AG04449 (cell line): ENCODE results near the gene LRRC66.

Experiments used
- CTCF ChIA-PET: fragments of 350-600 bp; formaldehyde crosslinking; extraction: SDS; loops from one replicate; lab custom pipeline; 2021; ENCODE audit warnings: antibody characterized with exemption; lab: Yijun Ruan, JAX
- POLR2A ChIA-PET: fragments of 400-600, 350-600 bp; formaldehyde crosslinking; extraction: SDS; loops from one replicate; lab custom pipeline; 2020; ENCODE audit warnings: antibody characterized with exemption, inconsistent platforms; lab: Yijun Ruan, JAX
- DNase-seq: peaks from one replicate; pipeline ENCODE4 v3.0.0-alpha.2; 2010; ENCODE audit warnings: low read depth, low spot score
- H3K4me3 ChIP-seq: 2 replicates; pipeline ENCODE4 v1.5.1; 2011; ENCODE audit warnings: low read depth, mild to moderate bottlenecking, control low read depth, low read length
- TF ChIP-seq, protein P1 (sequence below): IDR thresholded peaks from one replicate; pipeline ENCODE4 v1.5.1; 2011; ENCODE audit warnings: mild to moderate bottlenecking, moderate library complexity, low read length, control low read depth, inconsistent platforms; ENCODE audit not compliant: insufficient read depth; ENCODE audit errors: missing control alignments

The LRRC66 gene

DNA sequence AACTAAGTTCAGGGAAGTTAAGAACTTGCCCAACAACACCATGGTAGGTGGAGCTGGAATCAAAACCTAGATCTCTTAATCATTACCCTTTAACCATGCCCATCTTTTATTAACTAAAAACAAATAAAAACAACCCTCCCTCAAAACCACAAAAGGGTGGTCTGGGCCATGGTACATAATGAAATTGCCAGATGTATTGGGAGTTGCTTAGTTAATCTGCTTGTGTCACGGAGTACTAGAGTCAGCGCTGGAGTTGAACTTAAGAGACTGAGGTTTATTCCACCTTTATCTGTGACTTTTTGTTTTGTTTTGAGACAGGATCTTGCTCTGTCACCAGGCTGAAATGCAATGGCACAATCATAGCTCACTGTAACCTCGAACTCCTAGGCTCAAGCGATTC, 13.3 kb downstream of the LRRC66 start:
- ChIA-PET CTCF (no interaction called here), POLR2A (no interaction called here)
- no peak for DNase-seq
- H3K4me3 ChIP-seq, result no peak overlapping the region
- TF ChIP-seq, protein P1, sequence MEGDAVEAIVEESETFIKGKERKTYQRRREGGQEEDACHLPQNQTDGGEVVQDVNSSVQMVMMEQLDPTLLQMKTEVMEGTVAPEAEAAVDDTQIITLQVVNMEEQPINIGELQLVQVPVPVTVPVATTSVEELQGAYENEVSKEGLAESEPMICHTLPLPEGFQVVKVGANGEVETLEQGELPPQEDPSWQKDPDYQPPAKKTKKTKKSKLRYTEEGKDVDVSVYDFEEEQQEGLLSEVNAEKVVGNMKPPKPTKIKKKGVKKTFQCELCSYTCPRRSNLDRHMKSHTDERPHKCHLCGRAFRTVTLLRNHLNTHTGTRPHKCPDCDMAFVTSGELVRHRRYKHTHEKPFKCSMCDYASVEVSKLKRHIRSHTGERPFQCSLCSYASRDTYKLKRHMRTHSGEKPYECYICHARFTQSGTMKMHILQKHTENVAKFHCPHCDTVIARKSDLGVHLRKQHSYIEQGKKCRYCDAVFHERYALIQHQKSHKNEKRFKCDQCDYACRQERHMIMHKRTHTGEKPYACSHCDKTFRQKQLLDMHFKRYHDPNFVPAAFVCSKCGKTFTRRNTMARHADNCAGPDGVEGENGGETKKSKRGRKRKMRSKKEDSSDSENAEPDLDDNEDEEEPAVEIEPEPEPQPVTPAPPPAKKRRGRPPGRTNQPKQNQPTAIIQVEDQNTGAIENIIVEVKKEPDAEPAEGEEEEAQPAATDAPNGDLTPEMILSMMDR, result no peak

DNA sequence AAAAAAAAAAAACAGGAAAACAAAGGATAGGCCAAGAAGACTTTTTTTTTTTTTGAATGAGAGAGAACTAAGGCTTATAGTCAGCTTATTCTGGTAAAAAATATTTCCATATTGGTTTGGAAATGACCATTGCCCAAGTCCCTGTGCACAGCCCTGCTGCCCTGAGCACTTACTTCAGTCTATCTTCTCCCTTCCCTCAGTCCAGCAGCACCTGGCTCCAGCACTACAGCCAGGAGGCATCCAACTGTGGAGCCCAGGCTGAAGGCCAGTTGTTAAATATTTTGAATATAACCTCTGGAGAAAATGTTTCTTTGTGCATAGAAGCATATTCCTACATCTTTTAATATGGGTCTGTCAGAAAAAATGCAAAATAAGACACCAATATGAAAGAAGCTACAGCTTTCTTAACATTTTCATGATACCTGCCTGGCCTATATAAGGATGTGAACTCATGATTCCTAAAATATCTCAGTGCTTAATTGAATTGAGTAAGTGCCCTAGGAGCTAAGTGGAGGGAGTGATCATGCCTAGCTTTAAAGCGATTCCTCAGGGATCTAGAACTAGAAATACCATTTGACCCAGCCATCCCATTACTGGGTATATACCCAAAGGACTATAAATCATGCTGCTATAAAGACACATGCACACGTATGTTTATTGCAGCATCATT, 14.4 kb downstream of the LRRC66 start:
- TF ChIP-seq, protein P1, result no peak
- DNase-seq, result no peak
- CTCF ChIA-PET, result no interaction called here
- H3K4me3 ChIP-seq, result no peak overlapping the region
- POLR2A ChIA-PET, result no interaction called here

- H3K4me3 ChIP-seq, result no peak overlapping the region
- TF ChIP-seq, protein P1, result no peak
- POLR2A ChIA-PET, result no interaction called here
- CTCF ChIA-PET, result no interaction called here
- no peak for DNase-seq
These were observed 15.7 kb downstream of the LRRC66 start for GRCh38 chr4:52004414-52004813.

DNA sequence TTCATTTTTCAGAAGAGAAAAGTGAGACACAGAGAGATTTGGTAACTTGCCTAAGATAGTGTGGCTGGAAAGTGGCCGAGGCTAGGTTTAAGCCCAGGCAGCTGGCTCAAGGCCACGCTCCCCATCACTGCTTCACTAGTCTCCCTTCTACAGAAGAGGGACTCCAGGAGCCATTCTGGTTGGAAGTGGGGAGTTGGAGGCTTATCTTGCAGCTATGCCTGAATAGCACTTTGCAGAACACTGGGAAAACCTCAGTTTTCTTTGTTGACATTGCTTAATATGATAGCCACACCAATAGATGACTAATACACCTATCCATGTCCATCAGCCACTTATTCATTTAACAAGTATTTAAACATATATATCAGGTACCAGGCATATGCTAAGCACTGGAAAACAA, 18.5 kb downstream of the LRRC66 start:
- DNase-seq, result no peak
- CTCF ChIA-PET, result no interaction called here
- TF ChIP-seq, protein P1, result no peak
- H3K4me3 ChIP-seq, result no peak overlapping the region
- POLR2A ChIA-PET, result no interaction called here

- ChIA-PET CTCF (interaction anchor here (1.2 kb wide), 1 partner anchor 8 kb away, joined by 3 read pairs; no protein-coding TSS in a partner anchor), POLR2A (no interaction called here)
- DNase-seq, result no peak
- TF ChIP-seq, protein P1, result no peak
- H3K4me3 ChIP-seq, result no peak overlapping the region
These were observed 20.9 kb downstream of the LRRC66 start for GRCh38 chr4:51999250-51999649.

GRCh38 chr4:51998837-51999236, 21.3 kb downstream of the LRRC66 start:
- ChIA-PET CTCF (no interaction called here), POLR2A (no interaction called here)
- TF ChIP-seq, protein P1, result no peak
- DNase-seq, result no peak
- H3K4me3 ChIP-seq, result no peak overlapping the region
